ENCODE results near the gene CHD2. TPM values are rescaled to one million over a fixed set of nuclear protein-coding genes. Genes with fewer than 3 reads are reported as not detected.
A peak's percentile ranks its signal among the peaks of the same experiment; 100 is the strongest.
"Not testable (repeated sequence)": the region's sequence is repeated elsewhere in the genome, so short reads cannot be mapped to it uniquely, and the experiment has no call there.

Gene CHD2
- total RNA-seq, 1 donor from 2014 or later = 89.9 TPM

GRCh38 chr15:93028632-93029213 lies 128.6 kb downstream of the CHD2 start:
- Mint-ChIP-seq H3K36me3 (ENCODE audit: unreplicated experiment) (peaks cover 35% of the 10 kb centered on the region), H3K27ac (ENCODE audit: unreplicated experiment) (peak overlapping the region; percentile 52)

GRCh38 chr15:93029214-93029835 lies 129.2 kb downstream of the CHD2 start:
- Mint-ChIP-seq H3K27ac (ENCODE audit: unreplicated experiment) (no peak overlapping the region), H3K27me3 (ENCODE audit: unreplicated experiment) (no peaks in the 10 kb centered on the region), H3K9me3 (ENCODE audit: unreplicated experiment) (no peaks in the 10 kb centered on the region), H3K4me1 (ENCODE audit: unreplicated experiment) (peaks cover 23% of the 10 kb centered on the region), H3K36me3 (ENCODE audit: unreplicated experiment) (peaks cover 29% of the 10 kb centered on the region), H3K4me3 (ENCODE audit: unreplicated experiment) (no peak overlapping the region)
- peak; percentile 74 for DNase-seq (ENCODE audit: extremely low spot score, unreplicated experiment)
- TF ChIP-seq CTCF (IDR thresholded peaks at IDR 0.05) = no peak

More at GRCh38 chr15:93028632-93029213, 128.6 kb downstream of the CHD2 start:
- no peak overlapping the region for H3K4me3 Mint-ChIP-seq (ENCODE audit: unreplicated experiment)
- peaks cover 23% of the 10 kb centered on the region for H3K4me1 Mint-ChIP-seq (ENCODE audit: unreplicated experiment)
- TF ChIP-seq CTCF (IDR thresholded peaks at IDR 0.05) = no peak
- H3K27me3 Mint-ChIP-seq (ENCODE audit: unreplicated experiment) = no peaks in the 10 kb centered on the region
- H3K9me3 Mint-ChIP-seq (ENCODE audit: unreplicated experiment) = no peaks in the 10 kb centered on the region
- peak; percentile 75 for DNase-seq (ENCODE audit: extremely low spot score, unreplicated experiment)

- TF ChIP-seq CTCF (IDR thresholded peaks at IDR 0.05) = no peak
- Mint-ChIP-seq H3K36me3 (ENCODE audit: unreplicated experiment) (peaks cover 24% of the 10 kb centered on the region), H3K4me3 (ENCODE audit: unreplicated experiment) (no peak overlapping the region), H3K4me1 (ENCODE audit: unreplicated experiment) (peaks cover 23% of the 10 kb centered on the region), H3K27me3 (ENCODE audit: unreplicated experiment) (no peaks in the 10 kb centered on the region), H3K9me3 (ENCODE audit: unreplicated experiment) (no peaks in the 10 kb centered on the region), H3K27ac (ENCODE audit: unreplicated experiment) (peak overlapping the region; percentile 65)
- DNase-seq (ENCODE audit: extremely low spot score, unreplicated experiment) = peak; percentile 77
These were observed 129.8 kb downstream of the CHD2 start for GRCh38 chr15:93029836-93030429.

GRCh38 chr15:93030430-93031102 lies 130.4 kb downstream of the CHD2 start:
- H3K27me3 Mint-ChIP-seq (ENCODE audit: unreplicated experiment) = no peaks in the 10 kb centered on the region
- DNase-seq (ENCODE audit: extremely low spot score, unreplicated experiment) = peak; percentile 88
- peak overlapping the region; percentile 65 for H3K27ac Mint-ChIP-seq (ENCODE audit: unreplicated experiment)
- no peaks in the 10 kb centered on the region for H3K9me3 Mint-ChIP-seq (ENCODE audit: unreplicated experiment)
- H3K36me3 Mint-ChIP-seq (ENCODE audit: unreplicated experiment) = peaks cover 18% of the 10 kb centered on the region
- TF ChIP-seq CTCF (IDR thresholded peaks at IDR 0.05) = peak; percentile 93
- peaks cover 23% of the 10 kb centered on the region for H3K4me1 Mint-ChIP-seq (ENCODE audit: unreplicated experiment)
- H3K4me3 Mint-ChIP-seq (ENCODE audit: unreplicated experiment) = no peak overlapping the region

GRCh38 chr15:93031103-93031464 lies 131.0 kb downstream of the CHD2 start:
- Mint-ChIP-seq H3K9me3 (ENCODE audit: unreplicated experiment) (no peaks in the 10 kb centered on the region), H3K4me1 (ENCODE audit: unreplicated experiment) (peaks cover 25% of the 10 kb centered on the region), H3K27ac (ENCODE audit: unreplicated experiment) (no peak overlapping the region), H3K27me3 (ENCODE audit: unreplicated experiment) (no peaks in the 10 kb centered on the region), H3K4me3 (ENCODE audit: unreplicated experiment) (no peak overlapping the region), H3K36me3 (ENCODE audit: unreplicated experiment) (peaks cover 17% of the 10 kb centered on the region)
- no peak for TF ChIP-seq CTCF (IDR thresholded peaks at IDR 0.05)
- no peak for DNase-seq (ENCODE audit: extremely low spot score, unreplicated experiment)

- Mint-ChIP-seq H3K36me3 (ENCODE audit: unreplicated experiment) (peaks cover 13% of the 10 kb centered on the region), H3K4me1 (ENCODE audit: unreplicated experiment) (peaks cover 26% of the 10 kb centered on the region)
- not testable (repeated sequence) for H3K27ac Mint-ChIP-seq (ENCODE audit: unreplicated experiment); H3K4me3 Mint-ChIP-seq (ENCODE audit: unreplicated experiment); H3K9me3 Mint-ChIP-seq (ENCODE audit: unreplicated experiment); H3K27me3 Mint-ChIP-seq (ENCODE audit: unreplicated experiment)
- DNase-seq (ENCODE audit: extremely low spot score, unreplicated experiment) = peak; percentile 83
These were observed 131.6 kb downstream of the CHD2 start for GRCh38 chr15:93031557-93032384.

All from osteocyte (in vitro differentiated cells).